HPDE6-E6E7 (cell line): ENCODE data around the gene TGFBI.
"Not testable (repeated sequence)": the region's sequence is repeated elsewhere in the genome, so short reads cannot be mapped to it uniquely, and the experiment has no call there.

Experiments
- DNase-seq: peaks from one replicate; pipeline ENCODE4 v3.0.0; 2011; ENCODE audit warnings: missing footprints; ENCODE audit errors: extremely low spot score

Gene TGFBI

GRCh38 chr5:136045026-136045425, 16.2 kb downstream of the TGFBI start:
- DNase-seq: not testable (repeated sequence)

- DNase-seq: no peak
Observed at GRCh38 chr5:136046246-136046645, 17.5 kb downstream of the TGFBI start.

GRCh38 chr5:136047858-136048257, 19.1 kb downstream of the TGFBI start:
- DNase-seq: no peak

- DNase-seq: no peak
Observed at GRCh38 chr5:136048966-136049365, 20.2 kb downstream of the TGFBI start.

- no peak for DNase-seq
Observed at GRCh38 chr5:136051486-136052220, 22.9 kb downstream of the TGFBI start.

GRCh38 chr5:136052692-136053335, 24.0 kb downstream of the TGFBI start:
- no peak for DNase-seq

- DNase-seq: peak; percentile 98
Observed at GRCh38 chr5:136053336-136054141, 24.8 kb downstream of the TGFBI start.

GRCh38 chr5:136054142-136055019, 25.6 kb downstream of the TGFBI start:
- no peak for DNase-seq

- DNase-seq: no peak
Observed at GRCh38 chr5:136055612-136056309, 27.0 kb downstream of the TGFBI start.

- DNase-seq: no peak
Observed at GRCh38 chr5:136056336-136056735, 27.5 kb downstream of the TGFBI start.

- no peak for DNase-seq
Observed at GRCh38 chr5:136056771-136057335, 28.1 kb downstream of the TGFBI start.

GRCh38 chr5:136057401-136058038, 28.7 kb downstream of the TGFBI start:
- no peak for DNase-seq

- no peak for DNase-seq
Observed at GRCh38 chr5:136058039-136058971, 29.5 kb downstream of the TGFBI start.

GRCh38 chr5:136058972-136059354, 30.2 kb downstream of the TGFBI start:
- no peak for DNase-seq

GRCh38 chr5:136060963-136061362, 32.2 kb downstream of the TGFBI start:
- DNase-seq: no peak

GRCh38 chr5:136061630-136062365, 33.0 kb downstream of the TGFBI start:
- DNase-seq: no peak

- no peak for DNase-seq
Observed at GRCh38 chr5:136062366-136063274, 33.8 kb downstream of the TGFBI start.
